T-helper 1 cell treated with Interleukin-12 subunit alpha and Interleukin-12 subunit beta and Interleukin-4 antibody, amounts not matched to agents 30 μg/mL and 1 μg/mL, for 36 hours (primary cell): ENCODE measurements around the gene AUH.

ENCODE experiments used
- H3K27ac Mint-ChIP-seq: one replicate; pipeline ENCODE4 v1.8.0; 2021; ENCODE audit warnings: mild to moderate bottlenecking, mixed read lengths
- H3K27me3 Mint-ChIP-seq: one replicate; pipeline ENCODE4 v1.8.0; 2021; ENCODE audit warnings: low read depth, mixed read lengths
- H3K36me3 Mint-ChIP-seq: one replicate; pipeline ENCODE4 v1.8.0; 2021; ENCODE audit warnings: low read depth, mixed read lengths
- H3K4me1 Mint-ChIP-seq: one replicate; pipeline ENCODE4 v1.8.0; 2021; ENCODE audit warnings: low read depth, mixed read lengths
- H3K4me3 Mint-ChIP-seq: one replicate; pipeline ENCODE4 v1.8.0; 2021; ENCODE audit warnings: mild to moderate bottlenecking, moderate library complexity, mixed read lengths
- H3K9me3 Mint-ChIP-seq: one replicate; pipeline ENCODE4 v1.8.0; 2021; ENCODE audit warnings: mixed read lengths

AUH gene

DNA sequence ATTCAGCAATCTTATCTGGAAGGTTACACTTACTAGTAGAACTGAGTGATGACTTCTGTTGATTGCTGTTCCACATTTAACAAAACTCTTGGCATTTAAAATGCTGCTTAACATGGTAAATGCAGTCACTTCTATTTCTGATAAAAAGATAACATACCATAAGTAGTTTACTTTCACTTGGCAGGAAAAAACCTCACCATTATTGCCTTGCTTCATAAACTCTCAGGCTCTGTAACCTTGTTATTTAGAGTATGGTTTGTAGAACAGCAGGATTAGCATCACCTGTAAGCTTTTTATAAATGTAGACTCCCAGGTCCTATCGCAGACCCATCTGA is 55.5 kb downstream of the AUH start:
- no peaks in the 10 kb centered on the region for H3K27me3 Mint-ChIP-seq
- H3K9me3 Mint-ChIP-seq: no peaks in the 10 kb centered on the region
- H3K4me1 Mint-ChIP-seq: peaks cover 18% of the 10 kb centered on the region
- no peak overlapping the region for H3K27ac Mint-ChIP-seq
- H3K36me3 Mint-ChIP-seq: peaks cover 34% of the 10 kb centered on the region
- no peak overlapping the region for H3K4me3 Mint-ChIP-seq

DNA sequence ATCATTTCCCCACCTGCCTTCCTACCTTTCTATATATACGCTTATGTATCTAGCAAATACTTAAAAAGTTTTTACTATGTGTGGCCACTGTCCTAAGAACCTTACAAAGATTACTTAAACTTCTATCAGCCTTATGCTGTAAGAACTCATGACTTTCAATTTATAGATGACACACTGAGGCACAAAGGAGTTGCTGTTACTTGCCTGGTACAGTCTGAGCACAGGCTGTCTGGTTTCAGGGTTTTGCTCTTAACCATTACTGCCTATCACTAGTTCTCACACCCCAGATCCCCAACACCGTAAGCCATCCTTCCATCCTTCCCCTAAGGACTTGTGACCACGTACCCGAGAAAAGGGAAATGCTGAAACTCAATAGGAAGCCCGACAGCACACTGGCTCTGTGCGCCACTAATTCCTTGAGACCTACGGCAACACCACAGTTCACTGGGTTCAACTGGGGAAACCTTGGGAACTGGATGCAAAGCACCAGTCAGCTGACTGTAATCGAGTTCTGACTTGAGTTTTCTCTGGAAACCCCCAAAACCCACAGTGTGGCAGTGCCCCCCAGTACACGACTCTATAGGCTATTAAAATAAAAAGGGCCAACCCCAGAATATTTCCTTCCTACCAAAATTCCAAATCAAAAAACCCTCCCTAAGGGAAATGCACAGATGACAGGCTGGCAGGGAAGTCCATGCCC is 56.0 kb downstream of the AUH start:
- no peak overlapping the region for H3K4me3 Mint-ChIP-seq
- peaks cover 18% of the 10 kb centered on the region for H3K4me1 Mint-ChIP-seq
- H3K27me3 Mint-ChIP-seq: no peaks in the 10 kb centered on the region
- no peaks in the 10 kb centered on the region for H3K9me3 Mint-ChIP-seq
- peak overlapping the region; percentile 23 for H3K27ac Mint-ChIP-seq
- peaks cover 34% of the 10 kb centered on the region for H3K36me3 Mint-ChIP-seq

DNA sequence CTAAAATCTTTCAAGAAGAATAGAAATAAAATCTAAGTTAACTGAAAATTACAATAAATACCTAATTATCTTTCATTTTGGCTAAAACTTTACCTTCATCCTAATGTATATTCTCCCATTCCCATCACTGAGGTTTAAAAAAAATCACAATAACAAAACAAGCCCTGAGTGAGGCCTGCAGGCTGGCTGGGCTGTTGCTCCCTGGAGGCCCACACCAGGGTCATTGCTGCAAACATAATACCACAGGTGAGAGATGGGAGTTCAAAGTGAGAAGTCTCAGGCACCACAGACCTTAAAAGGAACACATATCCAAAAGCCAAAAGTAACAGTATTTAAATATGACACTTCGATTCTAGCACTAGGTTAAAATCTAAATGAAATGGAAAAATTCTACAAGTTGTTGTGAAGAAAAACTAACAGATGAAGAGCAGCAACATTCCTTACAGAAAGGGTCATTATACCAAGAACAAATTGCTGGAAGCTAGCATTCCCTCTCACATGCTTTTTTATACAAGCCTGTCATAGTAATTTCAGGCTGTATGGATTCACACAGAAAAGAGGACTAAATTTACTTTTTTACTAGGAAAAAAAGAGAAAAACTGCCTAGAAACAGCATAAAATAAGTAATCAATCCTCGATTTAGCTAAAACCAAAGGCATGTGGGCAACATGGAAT is 57.8 kb downstream of the AUH start:
- Mint-ChIP-seq H3K27me3 (no peaks in the 10 kb centered on the region), H3K4me3 (no peak overlapping the region), H3K9me3 (no peaks in the 10 kb centered on the region), H3K4me1 (peaks cover 17% of the 10 kb centered on the region), H3K27ac (no peak overlapping the region), H3K36me3 (peaks cover 24% of the 10 kb centered on the region)

DNA sequence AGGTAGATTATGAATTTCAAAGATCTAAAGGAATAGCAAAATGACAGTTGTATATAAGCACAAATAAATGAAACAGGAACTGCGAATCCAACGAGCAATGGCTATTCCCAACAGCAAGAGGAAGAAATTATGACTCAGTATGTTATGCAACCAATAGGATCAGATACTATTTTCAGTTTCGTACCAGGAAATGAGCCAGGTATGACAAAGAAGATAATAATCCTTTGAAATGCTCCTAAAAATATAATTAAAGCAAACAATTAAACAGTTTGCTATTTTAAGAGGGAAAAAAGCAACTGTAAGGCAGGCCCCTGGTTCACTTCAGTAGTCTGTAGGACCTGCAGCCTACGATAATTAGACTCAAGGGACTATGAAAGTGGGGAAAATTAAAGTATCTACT is 58.9 kb downstream of the AUH start:
- Mint-ChIP-seq H3K4me3 (no peak overlapping the region), H3K27ac (no peak overlapping the region), H3K9me3 (no peaks in the 10 kb centered on the region), H3K27me3 (no peaks in the 10 kb centered on the region), H3K4me1 (peaks cover 16% of the 10 kb centered on the region), H3K36me3 (peaks cover 24% of the 10 kb centered on the region)

DNA sequence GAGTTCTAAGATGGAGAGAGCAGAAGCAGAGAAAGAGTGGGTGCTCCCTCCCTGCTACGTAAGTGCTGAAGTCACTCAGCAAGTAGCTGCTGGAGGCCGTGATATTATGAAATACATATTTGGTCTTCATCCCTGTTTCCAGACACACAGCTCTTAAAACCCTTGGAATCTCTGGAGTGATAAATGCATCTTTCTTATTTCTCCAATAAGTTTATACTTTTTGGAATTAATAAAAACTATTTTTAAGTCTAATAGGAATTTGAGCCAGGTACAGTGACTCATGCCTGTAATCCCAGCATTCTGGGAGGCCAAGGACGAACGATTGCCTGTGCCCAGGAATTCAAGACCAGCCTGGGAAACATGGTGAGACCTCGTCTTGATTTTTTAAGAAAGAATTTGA is 60.6 kb downstream of the AUH start:
- Mint-ChIP-seq H3K4me1 (peaks cover 10% of the 10 kb centered on the region), H3K36me3 (peaks cover 23% of the 10 kb centered on the region)

DNA sequence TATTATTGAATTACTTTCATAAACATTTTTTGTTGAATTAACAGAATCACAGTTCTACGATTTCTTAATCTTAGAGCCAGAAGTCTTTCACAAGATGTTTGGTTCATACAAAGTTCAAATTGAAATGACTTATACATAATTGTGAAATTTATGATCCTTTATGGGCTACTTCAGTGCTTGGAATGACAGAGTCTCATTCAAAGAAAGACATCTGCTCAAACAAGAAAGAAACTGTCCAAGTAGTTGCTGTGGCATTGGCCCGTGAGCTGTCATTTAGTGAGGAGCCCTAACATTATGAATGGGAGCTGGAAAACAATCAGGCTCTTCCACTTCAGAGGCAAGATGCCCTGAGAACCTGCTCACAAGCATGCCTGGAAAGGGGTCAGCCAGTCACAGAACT is 63.4 kb downstream of the AUH start:
- Mint-ChIP-seq H3K36me3 (peaks cover 33% of the 10 kb centered on the region), H3K27me3 (no peaks in the 10 kb centered on the region), H3K27ac (no peak overlapping the region), H3K4me3 (no peak overlapping the region), H3K9me3 (no peaks in the 10 kb centered on the region), H3K4me1 (peaks cover 3% of the 10 kb centered on the region)

More for the DNA sequence above, 60.6 kb downstream of the AUH start:
- no peak overlapping the region for H3K27ac Mint-ChIP-seq
- H3K9me3 Mint-ChIP-seq: no peaks in the 10 kb centered on the region
- no peaks in the 10 kb centered on the region for H3K27me3 Mint-ChIP-seq
- no peak overlapping the region for H3K4me3 Mint-ChIP-seq

DNA sequence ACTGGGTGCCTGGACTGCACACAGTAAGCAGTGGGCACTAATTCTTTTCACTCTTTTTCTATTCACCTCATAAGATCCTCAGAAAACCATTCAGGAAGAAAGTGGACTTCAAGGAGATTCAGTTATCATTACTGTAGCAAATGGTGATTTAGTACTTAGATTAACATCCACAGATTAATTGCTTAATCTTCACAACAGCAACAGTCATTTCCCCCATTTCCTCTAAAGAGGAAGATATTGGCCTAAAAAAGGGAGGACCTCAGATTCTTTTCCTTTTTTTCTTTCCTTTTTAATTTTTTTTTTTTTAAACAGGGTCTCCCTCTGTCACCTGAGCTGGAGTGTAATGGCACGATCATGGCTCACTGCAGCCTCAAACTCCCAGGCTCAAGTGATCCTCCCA is 64.4 kb downstream of the AUH start:
- Mint-ChIP-seq H3K27me3 (no peaks in the 10 kb centered on the region), H3K4me3 (no peak overlapping the region), H3K36me3 (peaks cover 43% of the 10 kb centered on the region), H3K9me3 (no peaks in the 10 kb centered on the region), H3K4me1 (peaks cover 3% of the 10 kb centered on the region), H3K27ac (no peak overlapping the region)

DNA sequence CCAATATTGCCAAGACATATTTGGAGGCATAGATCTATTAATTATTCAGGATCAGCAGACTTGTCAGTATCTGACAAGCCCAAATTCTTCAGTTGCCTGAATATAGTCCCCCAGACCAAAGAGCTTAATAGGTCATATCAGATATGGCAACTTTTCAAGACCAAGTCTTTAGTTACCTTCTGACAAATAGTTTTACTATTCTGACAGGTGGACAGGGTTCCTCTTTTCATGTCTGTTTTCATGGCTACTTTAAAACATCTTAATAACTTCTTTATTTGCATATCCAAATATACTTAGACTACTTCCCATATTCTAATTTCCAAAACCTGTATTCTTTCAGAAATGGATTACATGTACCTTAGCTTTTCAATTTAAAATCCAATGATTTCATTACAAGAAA is 65.4 kb downstream of the AUH start:
- Mint-ChIP-seq H3K36me3 (peaks cover 48% of the 10 kb centered on the region), H3K9me3 (no peaks in the 10 kb centered on the region), H3K4me3 (no peak overlapping the region), H3K27me3 (no peaks in the 10 kb centered on the region), H3K27ac (no peak overlapping the region), H3K4me1 (peaks cover 3% of the 10 kb centered on the region)

DNA sequence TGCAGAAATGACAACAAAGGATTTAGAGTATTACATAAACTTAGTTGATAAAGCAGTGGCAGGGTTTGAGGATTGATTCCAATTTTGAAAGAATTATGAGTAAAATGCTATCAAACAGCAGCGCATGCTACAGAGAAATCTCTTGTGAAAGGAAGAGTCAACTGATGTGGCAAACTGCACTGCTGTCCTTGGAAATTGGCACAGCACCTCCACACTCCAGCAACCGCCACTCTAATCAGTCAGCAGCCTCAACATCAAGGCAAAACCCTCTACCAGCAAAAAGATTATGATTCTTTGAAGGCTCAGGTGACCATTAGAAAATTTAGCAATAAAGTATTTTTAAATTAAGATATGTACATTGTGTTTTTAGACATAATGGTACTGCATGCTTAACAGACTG is 66.4 kb downstream of the AUH start:
- Mint-ChIP-seq H3K27me3 (no peaks in the 10 kb centered on the region), H3K27ac (no peak overlapping the region), H3K9me3 (no peaks in the 10 kb centered on the region), H3K36me3 (peaks cover 55% of the 10 kb centered on the region), H3K4me3 (no peak overlapping the region), H3K4me1 (no peaks in the 10 kb centered on the region)

DNA sequence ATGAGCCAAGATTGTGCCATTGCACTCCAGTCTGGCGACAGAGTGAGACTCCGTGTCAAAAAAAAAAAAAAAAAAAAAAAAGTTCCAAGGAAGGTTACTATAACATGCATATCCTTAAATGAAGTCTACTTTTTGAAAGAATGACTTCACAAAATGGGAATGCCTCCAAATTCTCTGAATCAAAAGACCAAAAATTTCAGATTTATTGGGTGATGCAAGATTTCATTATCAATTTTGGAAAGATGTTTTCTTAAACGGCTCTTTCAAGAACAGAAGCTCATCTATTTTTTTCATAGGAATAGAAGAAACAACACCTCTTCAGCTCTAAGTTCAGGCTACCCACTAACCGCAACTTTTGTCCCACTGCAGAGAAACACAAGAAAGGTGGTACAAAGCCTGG is 69.9 kb downstream of the AUH start:
- H3K4me1 Mint-ChIP-seq: peaks cover 1% of the 10 kb centered on the region
- no peak overlapping the region for H3K27ac Mint-ChIP-seq
- no peaks in the 10 kb centered on the region for H3K9me3 Mint-ChIP-seq
- no peak overlapping the region for H3K4me3 Mint-ChIP-seq
- H3K27me3 Mint-ChIP-seq: no peaks in the 10 kb centered on the region
- peaks cover 54% of the 10 kb centered on the region for H3K36me3 Mint-ChIP-seq

DNA sequence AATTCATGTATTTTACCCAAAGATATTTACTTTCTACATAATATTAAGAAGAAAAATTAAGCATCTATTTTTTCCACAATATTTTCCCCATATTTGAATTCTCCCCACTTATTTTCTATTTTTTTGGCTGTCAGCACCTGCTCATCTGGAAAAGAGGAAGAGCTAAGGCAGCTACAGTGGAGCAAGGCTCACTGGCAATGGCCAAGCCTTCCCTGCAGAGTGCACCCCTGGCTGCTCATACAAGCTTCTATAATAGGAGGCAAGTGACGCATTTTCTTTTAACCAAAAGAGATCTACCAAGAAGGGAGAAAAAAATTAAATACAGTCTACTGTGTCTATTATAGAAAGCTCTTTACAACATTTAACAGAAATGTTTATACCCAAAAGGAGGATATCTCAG is 72.5 kb downstream of the AUH start:
- H3K4me3 Mint-ChIP-seq: no peak overlapping the region

DNA sequence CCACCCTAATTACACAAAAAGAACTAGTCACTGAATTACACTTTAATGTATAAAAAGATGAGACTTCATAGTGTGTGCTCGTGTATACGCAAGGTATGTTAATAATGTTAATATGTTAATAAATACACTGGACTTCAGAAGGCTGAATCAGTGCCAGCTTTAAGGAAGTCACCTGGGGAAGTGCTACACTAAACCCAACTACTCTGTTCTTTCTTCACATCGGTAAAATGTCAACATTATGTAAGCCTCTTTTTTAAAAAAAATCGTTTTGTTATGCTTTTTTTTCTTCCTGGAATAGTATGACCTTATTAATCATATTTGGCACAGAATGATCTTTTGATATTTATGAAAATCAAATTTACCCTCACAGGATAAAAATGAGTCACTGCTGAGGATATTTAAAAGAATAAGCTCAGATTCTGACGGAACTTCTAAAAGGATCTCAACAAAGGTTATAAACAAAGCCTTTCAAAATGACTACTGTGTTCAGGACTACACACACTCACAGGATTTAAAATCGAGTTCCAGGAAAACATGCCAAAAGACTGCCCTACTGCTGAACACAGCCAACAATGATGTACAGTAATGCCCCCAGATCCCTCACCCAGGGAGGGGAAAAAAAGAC is 75.9 kb downstream of the AUH start:
- H3K27ac Mint-ChIP-seq: no peak overlapping the region
- no peaks in the 10 kb centered on the region for H3K27me3 Mint-ChIP-seq
- H3K36me3 Mint-ChIP-seq: peaks cover 47% of the 10 kb centered on the region
- H3K4me3 Mint-ChIP-seq: no peak overlapping the region
- peaks cover 14% of the 10 kb centered on the region for H3K4me1 Mint-ChIP-seq
- peaks cover 7% of the 10 kb centered on the region for H3K9me3 Mint-ChIP-seq

More for the DNA sequence above, 72.5 kb downstream of the AUH start:
- Mint-ChIP-seq H3K27me3 (no peaks in the 10 kb centered on the region), H3K36me3 (peaks cover 50% of the 10 kb centered on the region), H3K4me1 (peaks cover 10% of the 10 kb centered on the region), H3K9me3 (peaks cover 7% of the 10 kb centered on the region), H3K27ac (no peak overlapping the region)

DNA sequence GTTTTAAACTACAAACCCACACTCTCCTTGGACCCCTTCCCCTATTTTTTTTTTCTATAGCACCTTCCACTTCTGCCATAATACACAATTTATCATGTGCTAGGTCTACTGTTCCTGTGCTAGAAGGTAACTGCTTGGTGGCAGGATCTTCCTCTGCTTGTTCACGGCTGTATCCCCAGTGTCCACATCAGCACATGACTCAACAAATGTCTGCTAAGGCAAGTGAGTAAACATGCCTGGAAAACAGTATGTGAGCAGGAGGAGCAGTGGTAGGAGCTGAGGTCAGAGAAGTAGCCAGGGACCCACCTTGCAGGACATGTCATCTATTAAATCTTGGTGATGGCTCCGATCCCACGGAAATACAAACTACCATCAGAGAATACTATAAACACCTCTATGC is 79.4 kb downstream of the AUH start:
- Mint-ChIP-seq H3K4me1 (peaks cover 15% of the 10 kb centered on the region), H3K9me3 (peaks cover 13% of the 10 kb centered on the region), H3K27me3 (no peaks in the 10 kb centered on the region), H3K36me3 (peaks cover 49% of the 10 kb centered on the region), H3K4me3 (no peak overlapping the region), H3K27ac (no peak overlapping the region)

DNA sequence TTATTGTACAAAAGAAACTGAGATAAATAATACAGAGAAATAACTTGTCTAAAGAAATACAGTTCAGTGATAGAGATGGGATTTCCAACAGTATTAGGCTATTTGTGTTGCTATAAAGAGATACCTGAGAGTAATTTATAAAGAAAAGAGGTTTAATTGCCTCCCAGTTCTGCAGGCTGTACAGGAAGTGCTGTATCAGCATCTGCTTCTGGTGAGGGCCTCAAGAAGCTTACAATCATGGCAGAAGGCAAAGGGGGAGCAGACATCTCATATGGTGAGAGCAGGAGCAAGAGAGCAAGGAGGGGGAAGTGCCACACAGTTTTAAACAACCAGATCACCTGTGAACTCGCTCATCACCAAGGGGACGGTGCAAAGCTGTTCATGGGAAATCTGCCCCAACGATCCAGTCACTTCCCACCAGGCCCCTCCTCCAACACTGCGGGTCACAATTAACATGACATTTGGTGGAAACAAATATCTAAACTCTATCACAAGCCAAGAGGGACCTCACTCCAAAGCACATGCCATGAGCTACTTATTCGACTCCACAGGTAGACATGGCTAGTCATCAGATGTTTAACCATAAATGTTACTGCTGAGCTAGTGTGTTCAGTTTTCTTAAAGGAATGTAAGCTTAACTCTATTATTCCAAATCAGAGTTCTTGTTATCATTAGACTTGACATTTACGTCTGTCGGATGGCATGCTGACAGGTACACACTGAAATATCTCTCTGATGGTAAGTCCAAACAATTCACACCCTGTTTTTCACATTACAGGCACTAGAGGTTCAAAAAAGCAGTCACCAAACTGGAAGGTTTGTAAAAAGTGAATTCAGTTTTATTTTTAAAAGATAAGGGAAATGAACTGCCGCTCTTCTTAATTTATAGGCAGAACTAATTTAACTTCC is 82.2 kb downstream of the AUH start:
- Mint-ChIP-seq H3K36me3 (peaks cover 43% of the 10 kb centered on the region), H3K9me3 (peaks cover 10% of the 10 kb centered on the region), H3K4me1 (peaks cover 14% of the 10 kb centered on the region), H3K4me3 (no peak overlapping the region), H3K27ac (no peak overlapping the region), H3K27me3 (no peaks in the 10 kb centered on the region)
